Left ventricle myocardium inferior (tissue), 1 donor: Measurements from ENCODE around the gene PPP5C. TPM values are rescaled to one million over a fixed set of nuclear protein-coding genes. Genes with fewer than 3 reads are reported as not detected.
A peak's percentile ranks its signal among the peaks of the same experiment; 100 is the strongest.

Experiments used
- DNase-seq: peaks from one replicate; pipeline ENCODE4 v3.0.0-alpha.2; 2020
- H3K27ac ChIP-seq: fragments of 200-600 bp; replicated peaks from 2 replicates; pipeline ENCODE4 v1.8.0; 2021
- H3K27me3 ChIP-seq: fragments of 200-600 bp; 2 replicates; pipeline ENCODE4 v1.8.0; 2021; ENCODE audit warnings: low read depth
- H3K36me3 ChIP-seq: fragments of 200-600 bp; 2 replicates; pipeline ENCODE4 v1.8.0; 2021
- H3K4me1 ChIP-seq: fragments of 200-600 bp; 2 replicates; pipeline ENCODE4 v1.8.0; 2021
- H3K4me3 ChIP-seq: fragments of 200-600 bp; 2 replicates; pipeline ENCODE4 v1.8.0; 2021; ENCODE audit warnings: mild to moderate bottlenecking, moderate library complexity
- H3K9me3 ChIP-seq: fragments of 200-600 bp; replicated peaks from 2 replicates; pipeline ENCODE4 v1.8.0; 2021
- CTCF ChIP-seq: fragments of 200-600 bp; IDR thresholded peaks from 2 replicates; pipeline ENCODE4 v1.8.0; 2021; ENCODE audit warnings: antibody characterized with exemption, mild to moderate bottlenecking, borderline replicate concordance
- intact Hi-C: fragments of 100-400 bp; cut with micrococcal nuclease; formaldehyde crosslinking; loops from one replicate; pipeline ENCODE4 v1.11.0; 2022
- long read RNA-seq: library from polyadenylated mRNA; unstranded; transcript quantifications from one replicate; pipeline ENCODE4 v2.0.0, GENCODE V29; 2021
- total RNA-seq: library from RNA; stranded (reverse); fragmentation: NEBNext Ultra II Directional; extraction: Animal tissue kit (Norgen Biotek cat#: 25700); gene quantifications from one replicate; pipeline ENCODE4 v1.2.1, GENCODE V29; 2021
- donor health status: DM: no; HTN: yes; CAD: no; lungs with severe emphysema.

Gene PPP5C
- total RNA-seq, result 70.8 TPM
- long read RNA-seq, transcript PPP5C-201 (13 exons, 2,109 nt), result major isoform, 188 of 219 reads
- long read RNA-seq, partial matches to known transcripts, result 8 of 219 reads
- long read RNA-seq, other reads (novel, unspliced or antisense), result 21 of 219 reads

GRCh38 chr19:46346821-46347571, at the start of gene PPP5C:
Gene PPP5C (plus strand): TSS chr19:46347087. CDS start chr19:46347097, 10 bp downstream.
- Histone ChIP-seq H3K4me1 (peaks cover 64% of the 10 kb centered on the region), H3K4me3 (peak within 1 kb of the TSS; percentile 100), H3K27ac (peak within 1 kb of the TSS; percentile 93), H3K9me3 (no peaks in the 10 kb centered on the region), H3K27me3 (no peaks in the 10 kb centered on the region), H3K36me3 (peaks cover 7% of the 10 kb centered on the region)
- DNase-seq, result peak; percentile 93
- intact Hi-C loops, result no loop called here
- peak; percentile 61 for TF ChIP-seq CTCF

- intact Hi-C loops, result no loop called here
- peak overlapping the region; percentile 100 for H3K27ac ChIP-seq
- H3K4me1 ChIP-seq, result peaks cover 57% of the 10 kb centered on the region
- DNase-seq, result peak; percentile 90
- H3K36me3 ChIP-seq, result no peaks in the 10 kb centered on the region
- H3K9me3 ChIP-seq, result no peaks in the 10 kb centered on the region
- no peaks in the 10 kb centered on the region for H3K27me3 ChIP-seq
- peak; percentile 57 for TF ChIP-seq CTCF
- H3K4me3 ChIP-seq, result peak overlapping the region; percentile 83
Observed at GRCh38 chr19:46297700-46298478, 49.0 kb upstream of the PPP5C start.

- DNase-seq, result no peak
- intact Hi-C loops, result no loop called here
- H3K4me1 ChIP-seq, result peaks cover 64% of the 10 kb centered on the region
Observed at GRCh38 chr19:46298479-46299003, 48.3 kb upstream of the PPP5C start.

GRCh38 chr19:46299004-46299509, 47.8 kb upstream of the PPP5C start:
- peak; percentile 98 for DNase-seq
- no peaks in the 10 kb centered on the region for H3K27me3 ChIP-seq
- TF ChIP-seq CTCF, result no peak
- peaks cover 9% of the 10 kb centered on the region for H3K36me3 ChIP-seq
- peaks cover 69% of the 10 kb centered on the region for H3K4me1 ChIP-seq
- no peaks in the 10 kb centered on the region for H3K9me3 ChIP-seq
- H3K4me3 ChIP-seq, result peak overlapping the region; percentile 83
- intact Hi-C loops, result no loop called here
- H3K27ac ChIP-seq, result peak overlapping the region; percentile 100

More at GRCh38 chr19:46298479-46299003, 48.3 kb upstream of the PPP5C start:
- no peak for TF ChIP-seq CTCF
- Histone ChIP-seq H3K4me3 (peak overlapping the region; percentile 83), H3K36me3 (peaks cover 4% of the 10 kb centered on the region), H3K27ac (peak overlapping the region; percentile 100), H3K27me3 (no peaks in the 10 kb centered on the region), H3K9me3 (no peaks in the 10 kb centered on the region)

GRCh38 chr19:46299695-46300094, 47.2 kb upstream of the PPP5C start:
- Histone ChIP-seq H3K27ac (peak overlapping the region; percentile 100), H3K4me3 (peak overlapping the region; percentile 83), H3K4me1 (peaks cover 75% of the 10 kb centered on the region), H3K36me3 (peaks cover 16% of the 10 kb centered on the region), H3K9me3 (no peaks in the 10 kb centered on the region), H3K27me3 (no peaks in the 10 kb centered on the region)
- intact Hi-C loops, result no loop called here
- DNase-seq, result no peak
- TF ChIP-seq CTCF, result no peak
